Measurements from ENCODE around the gene KRT72. TPM values are rescaled to one million over a fixed set of nuclear protein-coding genes. Genes with fewer than 3 reads are reported as not detected.

KRT72 gene
- total and polyA plus RNA-seq, 4 donors = not detected

- no peak for TF ChIP-seq SP1 (IDR thresholded peaks at IDR 0.05)
- no peak for TF ChIP-seq RAD21 (IDR thresholded peaks at IDR 0.05)
- no peak for TF ChIP-seq TAF1 (conservative IDR thresholded peaks at IDR 0.05)
- no peak for TF ChIP-seq HNF4A (conservative IDR thresholded peaks at IDR 0.05)
- no peak for TF ChIP-seq ZBTB33 (IDR thresholded peaks at IDR 0.05)
- no peak for TF ChIP-seq RXRA (IDR thresholded peaks at IDR 0.05)
- TF ChIP-seq EGR1 (IDR thresholded peaks at IDR 0.05; ENCODE audit: low read depth in 2 of 2) = no peak
- TF ChIP-seq NR2F2 (IDR thresholded peaks at IDR 0.05) = no peak
- no peak for TF ChIP-seq GABPA (IDR thresholded peaks at IDR 0.05 in 1 of 2, conservative IDR thresholded peaks at IDR 0.05 in 1 of 2)
- no peak for TF ChIP-seq FOXA2 (IDR thresholded peaks at IDR 0.05)
- TF ChIP-seq MAX (IDR thresholded peaks at IDR 0.05) = no peak
- no peak for TF ChIP-seq YY1 (IDR thresholded peaks at IDR 0.05)
- no peak for TF ChIP-seq CTCF (IDR thresholded peaks at IDR 0.05; ENCODE audit: low read depth, low read length, missing input control)
- TF ChIP-seq FOXA1 (IDR thresholded peaks at IDR 0.05) = no peak
- TF ChIP-seq ATF3 (IDR thresholded peaks at IDR 0.05) = no peak
- no peak for TF ChIP-seq HNF4G (IDR thresholded peaks at IDR 0.05)
- no peak for TF ChIP-seq JUND (IDR thresholded peaks at IDR 0.05)
- 75% methylated on average over 4 of the region's 4 CpGs for WGBS
These were observed 40.2 kb upstream of the KRT72 start for GRCh38 chr12:52641468-52641867.

GRCh38 chr12:52637299-52637698 lies 36.0 kb upstream of the KRT72 start:
- Histone ChIP-seq H3K4me3 (ENCODE audit: low read depth in 1 of 3, low read length in 3 of 3) (no peak overlapping the region), H3K9ac (ENCODE audit: low read depth in 1 of 2, low read length in 2 of 2) (no peak overlapping the region), H3K27me3 (ENCODE audit: control insufficient read depth in 4 of 4, insufficient read depth in 4 of 4, low read length in 3 of 4) (no peaks in the 10 kb centered on the region), H3K36me3 (ENCODE audit: control insufficient read depth in 4 of 4, insufficient read depth in 3 of 4, low read depth in 1 of 4, low read length in 3 of 4) (no peaks in the 10 kb centered on the region), H3K27ac (ENCODE audit: low read depth in 1 of 2, low read length in 2 of 2) (no peak overlapping the region), H3K4me1 (ENCODE audit: control insufficient read depth in 4 of 4, insufficient read depth in 4 of 4, low read length in 3 of 4) (no peaks in the 10 kb centered on the region), H3K9me3 (ENCODE audit: control insufficient read depth in 4 of 4, low read length in 3 of 4) (no peaks in the 10 kb centered on the region)
- no peak for DNase-seq (ENCODE audit: low spot score)
- TF ChIP-seq ATF3 (IDR thresholded peaks at IDR 0.05) = no peak
- no peak for TF ChIP-seq ZBTB33 (IDR thresholded peaks at IDR 0.05)
- TF ChIP-seq HNF4A (conservative IDR thresholded peaks at IDR 0.05) = no peak
- TF ChIP-seq REST (IDR thresholded peaks at IDR 0.05) = no peak
- no peak for TF ChIP-seq TAF1 (conservative IDR thresholded peaks at IDR 0.05)
- whole genome bisulfite sequencing = 78% methylated on average over 4 of the region's 4 CpGs

More at GRCh38 chr12:52641468-52641867, 40.2 kb upstream of the KRT72 start:
- Histone ChIP-seq H3K4me3 (ENCODE audit: low read depth in 1 of 3, low read length in 3 of 3) (no peak overlapping the region), H3K27me3 (ENCODE audit: control insufficient read depth in 4 of 4, insufficient read depth in 4 of 4, low read length in 3 of 4) (peaks cover 0 to 3% (median 0%) of the 10 kb centered on the region in 4 donors), H3K9ac (ENCODE audit: low read depth in 1 of 2, low read length in 2 of 2) (no peak overlapping the region), H3K4me1 (ENCODE audit: control insufficient read depth in 4 of 4, insufficient read depth in 4 of 4, low read length in 3 of 4) (no peaks in the 10 kb centered on the region), H3K36me3 (ENCODE audit: control insufficient read depth in 4 of 4, insufficient read depth in 3 of 4, low read depth in 1 of 4, low read length in 3 of 4) (no peaks in the 10 kb centered on the region), H3K9me3 (ENCODE audit: control insufficient read depth in 4 of 4, low read length in 3 of 4) (no peaks in the 10 kb centered on the region), H3K27ac (ENCODE audit: low read depth in 1 of 2, low read length in 2 of 2) (no peak overlapping the region)
- no peak for DNase-seq (ENCODE audit: low spot score)

All from liver (tissue), 9 donors.